ENCODE results near the gene RAB4B.

The RAB4B gene

DNA sequence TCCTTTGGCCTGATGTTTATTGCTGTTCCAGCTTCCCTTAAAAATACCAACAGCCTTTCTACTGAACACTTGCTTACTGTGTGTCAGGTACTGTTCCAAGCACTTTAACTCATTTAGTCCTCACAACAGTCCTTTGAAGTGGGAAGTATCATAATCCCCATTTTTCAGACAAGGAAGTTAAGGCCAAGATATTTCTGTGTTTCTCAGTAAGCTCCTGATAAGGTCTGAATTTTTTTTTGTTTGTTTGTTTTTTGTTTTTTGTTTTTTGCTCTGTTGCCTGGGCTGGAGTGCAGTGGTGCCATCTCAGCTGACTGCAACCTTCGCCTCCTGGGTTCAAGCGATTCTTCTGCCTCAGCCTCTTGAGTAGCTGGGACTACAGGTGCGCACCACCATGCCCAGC lies 19.6 kb upstream of the RAB4B start:
- TF ChIP-seq REST (IDR thresholded peaks at IDR 0.05; ENCODE audit: insufficient read depth in 1 of 2, low read depth in 2 of 2, low read length in 2 of 2) (no peak), TAF1 (IDR thresholded peaks at IDR 0.05; ENCODE audit: borderline replicate concordance, insufficient read depth, low read length) (no peak), POLR2AphosphoS5 (IDR thresholded peaks at IDR 0.05; ENCODE audit: low read depth, low read length) (no peak), FOXP2 (optimal IDR thresholded peaks at IDR 0.05; ENCODE audit: borderline replicate concordance, extremely low read depth, extremely low read length, insufficient read depth) (no peak), SIN3A (IDR thresholded peaks at IDR 0.05; ENCODE audit: borderline replicate concordance, insufficient read depth, low read length) (no peak)

- TF ChIP-seq TAF1 (IDR thresholded peaks at IDR 0.05; ENCODE audit: borderline replicate concordance, insufficient read depth, low read length) (no peak), FOXP2 (optimal IDR thresholded peaks at IDR 0.05; ENCODE audit: borderline replicate concordance, extremely low read depth, extremely low read length, insufficient read depth) (no peak), SIN3A (IDR thresholded peaks at IDR 0.05; ENCODE audit: borderline replicate concordance, insufficient read depth, low read length) (no peak), POLR2AphosphoS5 (IDR thresholded peaks at IDR 0.05; ENCODE audit: low read depth, low read length) (no peak), REST (IDR thresholded peaks at IDR 0.05; ENCODE audit: insufficient read depth in 1 of 2, low read depth in 2 of 2, low read length in 2 of 2) (no peak)
Measured at GRCh38 chr19:40759352-40759751, 18.7 kb upstream of the RAB4B start.

DNA sequence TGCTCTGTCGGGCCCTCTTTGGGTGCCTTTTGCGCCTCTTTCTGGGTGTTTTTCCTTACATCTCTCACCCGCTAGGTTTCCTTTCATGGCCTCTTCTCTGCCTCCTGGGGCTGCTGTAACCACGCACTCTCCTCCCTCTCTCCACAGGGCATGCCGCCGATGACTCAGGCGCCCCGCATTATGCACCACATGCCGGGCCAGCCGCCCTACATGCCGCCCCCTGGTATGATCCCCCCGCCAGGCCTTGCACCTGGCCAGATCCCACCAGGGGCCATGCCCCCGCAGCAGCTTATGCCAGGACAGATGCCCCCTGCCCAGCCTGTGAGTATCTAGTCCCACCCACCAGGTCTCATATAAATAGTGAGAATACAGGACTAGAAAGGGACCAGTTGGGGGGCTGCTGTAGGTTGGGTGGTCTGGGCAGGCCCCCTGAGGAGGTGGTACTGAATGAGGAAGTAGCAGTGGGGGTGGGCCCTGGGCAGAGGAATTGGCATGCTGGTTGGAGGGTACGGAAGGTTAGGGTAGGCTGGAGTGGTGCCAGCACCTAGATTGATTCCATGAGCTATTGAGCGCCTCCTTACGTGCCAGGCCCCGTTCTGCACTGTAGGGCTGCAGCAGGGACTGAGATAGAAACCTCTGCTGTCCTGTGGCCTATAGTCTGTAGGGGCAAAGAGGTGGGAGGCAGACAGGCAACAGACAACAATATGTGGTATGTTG lies 15.1 kb upstream of the RAB4B start:
- TF ChIP-seq FOXP2 (optimal IDR thresholded peaks at IDR 0.05; ENCODE audit: borderline replicate concordance, extremely low read depth, extremely low read length, insufficient read depth), result no peak
- no peak for TF ChIP-seq POLR2AphosphoS5 (IDR thresholded peaks at IDR 0.05; ENCODE audit: low read depth, low read length)
- no peak for TF ChIP-seq TAF1 (IDR thresholded peaks at IDR 0.05; ENCODE audit: borderline replicate concordance, insufficient read depth, low read length)
- TF ChIP-seq REST (IDR thresholded peaks at IDR 0.05; ENCODE audit: insufficient read depth in 1 of 2, low read depth in 2 of 2, low read length in 2 of 2), result no peak
- TF ChIP-seq SIN3A (IDR thresholded peaks at IDR 0.05; ENCODE audit: borderline replicate concordance, insufficient read depth, low read length), result no peak

DNA sequence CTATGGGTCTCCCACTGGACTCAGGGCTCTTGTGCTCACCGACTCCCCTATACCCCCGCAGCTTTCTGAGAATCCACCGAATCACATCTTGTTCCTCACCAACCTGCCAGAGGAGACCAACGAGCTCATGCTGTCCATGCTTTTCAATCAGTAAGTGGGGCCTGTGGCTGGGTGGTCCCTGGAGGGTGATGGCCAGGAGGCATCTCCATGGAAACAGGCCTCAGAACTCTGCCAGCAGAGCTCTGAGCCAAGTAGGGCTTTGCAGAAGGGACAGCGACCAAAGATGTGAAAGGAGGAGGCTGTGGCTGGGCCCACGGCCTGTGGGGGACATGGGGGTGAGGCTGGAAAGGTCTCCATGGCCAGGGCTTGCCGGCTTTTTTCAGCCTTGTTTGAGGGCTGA lies 14.5 kb upstream of the RAB4B start:
- no peak for TF ChIP-seq FOXP2 (optimal IDR thresholded peaks at IDR 0.05; ENCODE audit: borderline replicate concordance, extremely low read depth, extremely low read length, insufficient read depth)
- TF ChIP-seq SIN3A (IDR thresholded peaks at IDR 0.05; ENCODE audit: borderline replicate concordance, insufficient read depth, low read length), result no peak
- no peak for TF ChIP-seq TAF1 (IDR thresholded peaks at IDR 0.05; ENCODE audit: borderline replicate concordance, insufficient read depth, low read length)
- TF ChIP-seq POLR2AphosphoS5 (IDR thresholded peaks at IDR 0.05; ENCODE audit: low read depth, low read length), result no peak

- TF ChIP-seq FOXP2 (optimal IDR thresholded peaks at IDR 0.05; ENCODE audit: borderline replicate concordance, extremely low read depth, extremely low read length, insufficient read depth), result no peak
- TF ChIP-seq SIN3A (IDR thresholded peaks at IDR 0.05; ENCODE audit: borderline replicate concordance, insufficient read depth, low read length), result no peak
- no peak for TF ChIP-seq TAF1 (IDR thresholded peaks at IDR 0.05; ENCODE audit: borderline replicate concordance, insufficient read depth, low read length)
- TF ChIP-seq POLR2AphosphoS5 (IDR thresholded peaks at IDR 0.05; ENCODE audit: low read depth, low read length), result no peak
- TF ChIP-seq REST (IDR thresholded peaks at IDR 0.05; ENCODE audit: insufficient read depth in 1 of 2, low read depth in 2 of 2, low read length in 2 of 2), result no peak
Measured at GRCh38 chr19:40763963-40764362, 14.1 kb upstream of the RAB4B start.
